Thoracic aorta (tissue), 2 donors: Measurements from ENCODE around the gene SH3GLB2. TPM values are rescaled to one million over a fixed set of nuclear protein-coding genes. Genes with fewer than 3 reads are reported as not detected.

Experiments
- ATAC-seq: fragments of 150-250 bp; one replicate; pipeline ENCODE4 v1.8.0; 2017; ENCODE audit warnings: low read depth; ENCODE audit not compliant: insufficient number of reproducible peaks, low FRiP score
- DNase-seq: peaks from one replicate; pipeline ENCODE4 v3.0.0-alpha.2; 2020; ENCODE audit warnings: low spot score
- H3K27ac ChIP-seq, 2 donors: fragments of 200-600 bp; sonication (generic); 1 replicate in 1 of 2; 2 replicates in 1 of 2; pipeline ENCODE4 v1.5.1; 2016; ENCODE audit warnings: mild to moderate bottlenecking in 2 of 2, moderate library complexity in 2 of 2
- H3K27me3 ChIP-seq: fragments of 200-600 bp; sonication (generic); replicated peaks from 2 replicates; pipeline ENCODE4 v1.6.0; 2016; ENCODE audit warnings: mild to moderate bottlenecking; ENCODE audit not compliant: insufficient read depth
- H3K36me3 ChIP-seq: fragments of 200-600 bp; sonication (generic); one replicate; pipeline ENCODE4 v1.5.1; 2016
- H3K4me1 ChIP-seq, 2 donors: fragments of 200-600 bp; sonication (generic); 1 replicate in 1 of 2; 2 replicates in 1 of 2; pipeline versions ENCODE4 v1.5.1 to v1.6.0; 2016; ENCODE audit warnings: low read depth in 2 of 2, mild to moderate bottlenecking in 1 of 2; ENCODE audit not compliant: control insufficient read depth in 1 of 2
- H3K4me3 ChIP-seq: fragments of 200-600 bp; sonication (generic); 2 replicates; pipeline ENCODE4 v1.5.1; 2016; ENCODE audit warnings: mild to moderate bottlenecking
- H3K9me3 ChIP-seq: fragments of 200-600 bp; sonication (generic); 2 replicates; pipeline ENCODE4 v1.5.1; 2016
- CTCF ChIP-seq: fragments of 200-600 bp; sonication (generic); IDR thresholded peaks from one replicate; pipeline ENCODE4 v1.5.1; 2019; ENCODE audit warnings: antibody characterized with exemption
- total RNA-seq, 2 donors: library from RNA; depleted of rRNA; stranded (reverse); fragments of >200 nt; gene quantifications; one replicate each; pipeline versions ENCODE4 v1.1.0 to v1.2.3, GENCODE V29; 2016

The SH3GLB2 gene
- total RNA-seq, 2 donors from 2014 or later, result 101 to 184 TPM

GRCh38 chr9:129010267-129010975, 17.7 kb downstream of the SH3GLB2 start:
- no peak for DNase-seq
- peaks cover 39% of the 10 kb centered on the region for H3K36me3 ChIP-seq

GRCh38 chr9:129009584-129010141, 18.5 kb downstream of the SH3GLB2 start:
- ATAC-seq (no peak), DNase-seq (no peak)
- H3K27ac ChIP-seq, result no peak overlapping the region
- no peak for TF ChIP-seq CTCF
- no peak overlapping the region for H3K4me3 ChIP-seq
- H3K36me3 ChIP-seq, result peaks cover 44% of the 10 kb centered on the region
- H3K4me1 ChIP-seq, result peaks cover 14 to 25% of the 10 kb centered on the region in 2 donors
- H3K9me3 ChIP-seq, result no peaks in the 10 kb centered on the region
- H3K27me3 ChIP-seq, result no peaks in the 10 kb centered on the region

More at GRCh38 chr9:129010267-129010975, 17.7 kb downstream of the SH3GLB2 start:
- ATAC-seq, result no peak
- H3K27ac ChIP-seq, result no peak overlapping the region
- H3K27me3 ChIP-seq, result no peaks in the 10 kb centered on the region
- H3K9me3 ChIP-seq, result no peaks in the 10 kb centered on the region
- no peak overlapping the region for H3K4me3 ChIP-seq
- H3K4me1 ChIP-seq, result peaks cover 14 to 25% of the 10 kb centered on the region in 2 donors
- no peak for TF ChIP-seq CTCF

GRCh38 chr9:129008986-129009583, 19.0 kb downstream of the SH3GLB2 start:
- Histone ChIP-seq H3K4me3 (no peak overlapping the region), H3K9me3 (no peaks in the 10 kb centered on the region), H3K4me1 (peaks cover 14 to 25% of the 10 kb centered on the region in 2 donors), H3K27ac (peak overlapping the region in 1 of 2 donors; percentile 68), H3K36me3 (peaks cover 40% of the 10 kb centered on the region), H3K27me3 (no peaks in the 10 kb centered on the region)
- no peak for TF ChIP-seq CTCF
- ATAC-seq, result no peak
- DNase-seq, result no peak

GRCh38 chr9:129008469-129008965, 19.6 kb downstream of the SH3GLB2 start:
- H3K27me3 ChIP-seq, result no peaks in the 10 kb centered on the region
- peaks cover 14 to 25% of the 10 kb centered on the region in 2 donors for H3K4me1 ChIP-seq
- DNase-seq (no peak), ATAC-seq (no peak)
- peaks cover 34% of the 10 kb centered on the region for H3K36me3 ChIP-seq
- no peak overlapping the region for H3K4me3 ChIP-seq
- no peak for TF ChIP-seq CTCF
- H3K27ac ChIP-seq, result peak overlapping the region; percentile 68 to 73
- H3K9me3 ChIP-seq, result no peaks in the 10 kb centered on the region
